Mucosa of descending colon (tissue), 3 donors: ENCODE measurements around the gene TNFRSF14. TPM values are rescaled to one million over a fixed set of nuclear protein-coding genes. Genes with fewer than 3 reads are reported as not detected.

Experiments used
- ATAC-seq: fragments of 200-7000 bp; cut with Tn5 transposase; one replicate; pipeline ENCODE4 v1.9.1; 2020; ENCODE audit warnings: mild to moderate bottlenecking, moderate library complexity
- DNase-seq, 3 donors: peaks; one replicate each; pipeline ENCODE4 v3.0.0-alpha.2; 2020
- H3K36me3 ChIP-seq: fragments of 200-600 bp; one replicate; pipeline ENCODE4 v1.8.0; 2021; ENCODE audit warnings: low read depth, mild to moderate bottlenecking
- H3K4me1 ChIP-seq: fragments of 200-600 bp; one replicate; pipeline ENCODE4 v1.8.0; 2021; ENCODE audit warnings: low read depth, mild to moderate bottlenecking
- H3K4me3 ChIP-seq: fragments of 200-600 bp; one replicate; pipeline ENCODE4 v1.8.0; 2021; ENCODE audit warnings: mild to moderate bottlenecking
- H3K9me3 ChIP-seq: fragments of 200-600 bp; one replicate; pipeline ENCODE4 v1.8.0; 2021; ENCODE audit warnings: mild to moderate bottlenecking
- intact Hi-C, 2 donors: fragments of 100-400 bp; cut with DNase I in 1 of 2; cut with micrococcal nuclease in 1 of 2; formaldehyde crosslinking; loops; one replicate each; pipeline versions ENCODE4 v1.11.0 to v1.11.1; 2022; cut with DNase I, micrococcal nuclease
- total RNA-seq, 3 donors: library from RNA; stranded (reverse); fragmentation: NEBNext Ultra II Directional in 2 of 3; extraction: Animal tissue kit (Norgen Biotek cat#: 25700) in 2 of 3; gene quantifications; one replicate each; pipeline versions ENCODE4 v1.2.1 to v1.2.4, GENCODE V29; 2021 to 2023
- TF ChIP-seq, protein P1 (sequence below): fragments of 200-600 bp; IDR thresholded peaks from one replicate; pipeline ENCODE4 v1.8.0; 2022; ENCODE audit warnings: antibody characterized with exemption, mild to moderate bottlenecking
- donor health status: DM: no; HTN: no; CAD: no; lungs with moderate emphysema.
- donor health status: DM: no; HTN: no; CAD: no.
- donor health status: DM: no; HTN: yes; CAD: no.

TNFRSF14 gene
- total RNA-seq, 3 donors from 2014 or later: 143 to 206 (median 146) TPM

GRCh38 chr1:2509589-2509988 lies 46.6 kb upstream of the TNFRSF14 start:
- intact Hi-C loops: no loop called here
- no peaks in the 10 kb centered on the region for H3K4me1 ChIP-seq
- ATAC-seq (no peak), DNase-seq (no peak)
- no peaks in the 10 kb centered on the region for H3K9me3 ChIP-seq
- TF ChIP-seq, protein P1, sequence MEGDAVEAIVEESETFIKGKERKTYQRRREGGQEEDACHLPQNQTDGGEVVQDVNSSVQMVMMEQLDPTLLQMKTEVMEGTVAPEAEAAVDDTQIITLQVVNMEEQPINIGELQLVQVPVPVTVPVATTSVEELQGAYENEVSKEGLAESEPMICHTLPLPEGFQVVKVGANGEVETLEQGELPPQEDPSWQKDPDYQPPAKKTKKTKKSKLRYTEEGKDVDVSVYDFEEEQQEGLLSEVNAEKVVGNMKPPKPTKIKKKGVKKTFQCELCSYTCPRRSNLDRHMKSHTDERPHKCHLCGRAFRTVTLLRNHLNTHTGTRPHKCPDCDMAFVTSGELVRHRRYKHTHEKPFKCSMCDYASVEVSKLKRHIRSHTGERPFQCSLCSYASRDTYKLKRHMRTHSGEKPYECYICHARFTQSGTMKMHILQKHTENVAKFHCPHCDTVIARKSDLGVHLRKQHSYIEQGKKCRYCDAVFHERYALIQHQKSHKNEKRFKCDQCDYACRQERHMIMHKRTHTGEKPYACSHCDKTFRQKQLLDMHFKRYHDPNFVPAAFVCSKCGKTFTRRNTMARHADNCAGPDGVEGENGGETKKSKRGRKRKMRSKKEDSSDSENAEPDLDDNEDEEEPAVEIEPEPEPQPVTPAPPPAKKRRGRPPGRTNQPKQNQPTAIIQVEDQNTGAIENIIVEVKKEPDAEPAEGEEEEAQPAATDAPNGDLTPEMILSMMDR: no peak
- peaks cover 5% of the 10 kb centered on the region for H3K36me3 ChIP-seq
- H3K4me3 ChIP-seq: no peak overlapping the region

GRCh38 chr1:2510366-2511155 lies 45.6 kb upstream of the TNFRSF14 start:
- Histone ChIP-seq H3K4me3 (no peak overlapping the region), H3K36me3 (peaks cover 5% of the 10 kb centered on the region), H3K4me1 (no peaks in the 10 kb centered on the region), H3K9me3 (no peaks in the 10 kb centered on the region)
- intact Hi-C loops: no loop called here
- TF ChIP-seq, protein P1: no peak
- DNase-seq (no peak), ATAC-seq (no peak)

GRCh38 chr1:2512862-2513421 lies 43.2 kb upstream of the TNFRSF14 start:
- Histone ChIP-seq H3K36me3 (peaks cover 13% of the 10 kb centered on the region), H3K4me1 (no peaks in the 10 kb centered on the region), H3K9me3 (no peaks in the 10 kb centered on the region), H3K4me3 (no peak overlapping the region)
- ATAC-seq (no peak), DNase-seq (no peak)
- intact Hi-C loops: no loop called here
- TF ChIP-seq, protein P1: no peak

- Histone ChIP-seq H3K4me3 (no peak overlapping the region), H3K36me3 (peaks cover 20% of the 10 kb centered on the region), H3K9me3 (no peaks in the 10 kb centered on the region), H3K4me1 (no peaks in the 10 kb centered on the region)
- TF ChIP-seq, protein P1: no peak
- intact Hi-C loops: no loop called here
- DNase-seq: no peak
- ATAC-seq: no peak
These were observed 42.1 kb upstream of the TNFRSF14 start for GRCh38 chr1:2513939-2514652.

DNA sequence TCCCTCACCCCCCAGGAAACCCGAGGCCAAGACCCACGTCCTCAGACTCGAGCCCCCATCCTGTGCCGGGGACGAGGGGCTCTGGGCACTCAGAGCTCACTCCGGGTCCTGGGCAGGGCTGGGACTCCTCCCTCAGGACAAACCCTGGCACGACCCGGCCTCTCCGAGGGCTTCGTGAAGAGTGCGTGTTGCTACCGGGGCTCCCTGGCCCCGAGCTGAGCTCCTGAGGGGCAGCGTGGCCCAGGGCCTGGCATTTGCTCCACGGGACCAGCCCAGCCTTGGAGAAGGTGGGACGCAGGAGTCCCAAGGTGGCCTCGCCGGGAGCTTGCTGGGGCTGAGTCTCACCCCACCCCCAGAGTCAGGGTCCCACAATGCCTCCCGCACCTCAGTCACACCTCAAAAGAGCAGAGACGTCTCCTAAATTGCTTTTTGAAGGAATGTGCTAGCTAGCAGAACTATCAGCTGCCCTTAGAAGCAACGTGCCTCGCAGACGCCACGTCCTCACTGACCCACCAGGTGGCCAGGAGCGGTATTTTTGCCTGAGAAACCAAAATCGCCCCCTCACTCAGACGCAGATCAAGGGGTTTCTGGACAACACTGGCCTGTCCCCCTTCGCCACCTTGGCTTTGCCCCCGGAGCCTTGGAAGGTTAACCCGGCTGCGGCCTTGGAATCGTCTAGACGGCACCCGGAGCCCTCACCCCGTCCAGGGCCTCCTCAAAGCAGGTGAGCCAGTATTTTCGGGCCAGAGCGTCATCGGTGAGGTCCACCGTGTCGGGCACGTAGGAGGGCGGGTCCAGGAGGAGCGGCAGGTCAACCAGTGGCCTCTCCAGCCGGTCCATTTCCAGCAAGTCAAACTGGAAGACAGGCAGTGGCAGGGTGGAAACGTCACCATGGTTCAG lies 41.1 kb upstream of the TNFRSF14 start:
- DNase-seq (no peak), ATAC-seq (no peak)
- Histone ChIP-seq H3K36me3 (peaks cover 25% of the 10 kb centered on the region), H3K4me3 (no peak overlapping the region), H3K4me1 (no peaks in the 10 kb centered on the region), H3K9me3 (no peaks in the 10 kb centered on the region)
- TF ChIP-seq, protein P1: no peak
- intact Hi-C loops: no loop called here
